NOMO-1 treated with DMSO at 0.1 percent for 48 hours (cell line): Measurements from ENCODE around the gene KCNC1.

Experiments
- DNase-seq: peaks from one replicate; lab custom pipeline; 2025; ENCODE audit not compliant: unreplicated experiment; lab: John Stamatoyannopoulos, UW

KCNC1 gene

GRCh38 chr11:17736930-17737817, 2.6 kb downstream of the KCNC1 start:
- no peak for DNase-seq

GRCh38 chr11:17738151-17738973, 3.8 kb downstream of the KCNC1 start:
- DNase-seq = no peak

DNA sequence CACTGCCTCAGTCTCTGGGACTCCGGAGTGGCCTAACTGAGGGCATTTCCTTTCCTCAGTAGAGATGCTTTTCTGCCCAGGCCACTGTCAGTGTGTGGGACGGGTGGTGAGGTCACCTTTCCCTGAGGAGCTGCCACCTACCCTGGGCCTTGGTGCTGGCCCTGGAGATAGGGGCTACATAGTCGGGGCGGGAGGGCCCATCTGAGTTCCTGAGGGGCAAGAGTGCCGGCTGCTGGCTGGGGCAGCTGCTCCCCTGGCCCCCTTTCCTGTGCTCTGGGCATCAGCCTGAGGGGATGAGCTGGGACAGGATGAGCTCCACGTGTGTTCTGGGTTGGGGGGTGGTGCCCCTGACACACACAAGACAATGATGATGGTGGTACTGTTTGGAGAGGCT, 5.4 kb downstream of the KCNC1 start:
- DNase-seq = no peak

- no peak for DNase-seq
Observed at GRCh38 chr11:17740649-17741235, 6.2 kb downstream of the KCNC1 start.

DNA sequence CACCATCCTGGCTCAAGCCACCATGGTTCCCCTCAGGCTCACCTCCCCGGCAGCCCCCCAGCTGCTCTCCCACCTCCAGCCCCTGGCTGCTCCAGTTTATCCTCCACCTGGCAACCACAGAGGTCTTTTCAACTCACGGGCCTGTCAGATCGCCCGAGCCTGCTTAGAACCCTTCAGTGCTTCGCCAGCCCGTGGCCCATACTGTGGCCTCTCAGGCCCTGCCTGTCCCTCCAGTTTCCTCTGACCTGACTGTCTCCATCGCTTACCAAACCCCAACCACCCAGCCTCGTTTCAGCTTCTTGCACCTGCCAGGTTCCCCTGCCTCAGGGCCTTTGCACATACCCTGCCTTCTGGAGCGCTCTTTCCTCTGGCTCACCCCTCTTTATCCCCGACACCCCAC, 6.9 kb downstream of the KCNC1 start:
- no peak for DNase-seq

- DNase-seq = no peak
Observed at GRCh38 chr11:17742019-17742418, 7.4 kb downstream of the KCNC1 start.

GRCh38 chr11:17743026-17743807, 8.6 kb downstream of the KCNC1 start:
- no peak for DNase-seq

- DNase-seq = no peak
Observed at GRCh38 chr11:17743808-17744119, 9.2 kb downstream of the KCNC1 start.

- DNase-seq = no peak
Observed at GRCh38 chr11:17744151-17744940, 9.8 kb downstream of the KCNC1 start.

DNA sequence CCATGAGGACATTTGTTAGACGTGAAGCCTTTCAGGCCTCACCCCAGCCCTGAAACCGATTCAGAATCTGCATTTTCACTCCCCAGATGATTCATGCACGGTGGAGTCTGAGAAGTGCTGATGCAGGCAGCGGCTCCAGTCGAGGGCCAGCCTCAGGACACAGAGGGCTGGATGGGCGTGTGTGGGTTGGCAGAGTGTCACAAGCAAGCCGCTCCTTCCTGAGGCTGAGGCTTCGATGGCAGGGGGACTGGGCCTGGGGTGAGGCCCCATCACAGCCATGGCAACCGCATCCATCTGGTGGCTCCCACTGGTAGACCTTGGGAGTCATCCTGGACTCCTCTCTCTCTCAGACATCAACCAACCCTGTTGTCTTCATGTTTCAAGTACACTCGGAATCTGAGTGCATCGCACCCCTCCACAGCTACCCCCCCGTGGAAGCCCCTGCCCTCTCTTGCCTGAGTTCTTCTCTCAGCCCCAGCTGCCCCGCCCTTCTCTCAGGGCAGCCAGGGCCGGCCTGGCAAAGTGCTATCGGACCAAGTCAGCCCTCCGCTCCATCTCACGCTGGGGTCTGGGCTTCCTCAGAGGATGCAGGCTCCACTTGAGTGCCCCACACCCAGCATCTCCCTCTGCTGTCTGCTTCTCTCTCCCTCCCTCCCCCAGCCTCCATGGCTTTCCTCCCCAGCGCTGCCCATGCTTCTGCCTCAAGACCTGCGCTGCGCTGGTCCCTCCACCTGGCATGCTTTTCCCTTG, 10.6 kb downstream of the KCNC1 start:
- DNase-seq = no peak

DNA sequence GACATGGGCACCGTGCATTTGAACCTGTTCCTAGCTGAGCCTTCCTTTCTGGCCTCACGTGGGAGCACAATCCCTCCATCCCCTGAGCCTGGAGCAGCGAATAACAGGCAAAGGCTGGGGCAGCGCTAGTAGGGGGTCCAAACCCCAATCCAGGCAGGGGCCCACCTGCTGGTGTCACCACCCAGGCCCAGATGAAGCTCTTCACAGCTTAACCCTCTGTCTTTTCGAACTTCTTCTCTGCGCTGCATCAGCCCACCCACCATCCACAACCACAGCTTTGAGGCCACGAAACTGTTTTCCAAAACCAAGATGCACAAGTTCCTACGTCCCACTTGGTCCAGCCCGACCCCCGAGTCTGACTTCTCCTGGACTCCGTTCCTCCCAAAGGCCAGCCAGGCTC, 11.5 kb downstream of the KCNC1 start:
- DNase-seq = no peak

GRCh38 chr11:17747131-17747955, 12.8 kb downstream of the KCNC1 start:
- DNase-seq = no peak

DNA sequence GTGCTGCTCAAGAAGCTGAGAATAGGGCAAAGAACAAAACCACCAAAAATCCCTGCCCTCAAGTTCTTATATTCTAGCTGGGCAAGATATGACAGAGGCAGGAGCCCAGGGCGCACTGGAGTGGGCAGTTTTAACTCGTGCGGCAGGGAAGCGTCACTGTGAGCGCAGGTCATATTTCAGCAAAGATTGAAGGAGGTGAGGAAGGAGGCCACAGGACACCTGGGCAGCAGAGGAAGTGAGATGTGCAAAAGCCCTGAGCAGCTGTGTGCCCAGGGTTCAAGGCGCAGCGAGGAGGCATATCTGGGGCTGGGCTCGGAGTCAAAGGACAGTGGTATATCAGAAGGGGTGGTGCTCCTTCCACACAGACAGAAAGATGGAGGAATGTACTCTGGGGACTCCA, 13.5 kb downstream of the KCNC1 start:
- DNase-seq = no peak

DNA sequence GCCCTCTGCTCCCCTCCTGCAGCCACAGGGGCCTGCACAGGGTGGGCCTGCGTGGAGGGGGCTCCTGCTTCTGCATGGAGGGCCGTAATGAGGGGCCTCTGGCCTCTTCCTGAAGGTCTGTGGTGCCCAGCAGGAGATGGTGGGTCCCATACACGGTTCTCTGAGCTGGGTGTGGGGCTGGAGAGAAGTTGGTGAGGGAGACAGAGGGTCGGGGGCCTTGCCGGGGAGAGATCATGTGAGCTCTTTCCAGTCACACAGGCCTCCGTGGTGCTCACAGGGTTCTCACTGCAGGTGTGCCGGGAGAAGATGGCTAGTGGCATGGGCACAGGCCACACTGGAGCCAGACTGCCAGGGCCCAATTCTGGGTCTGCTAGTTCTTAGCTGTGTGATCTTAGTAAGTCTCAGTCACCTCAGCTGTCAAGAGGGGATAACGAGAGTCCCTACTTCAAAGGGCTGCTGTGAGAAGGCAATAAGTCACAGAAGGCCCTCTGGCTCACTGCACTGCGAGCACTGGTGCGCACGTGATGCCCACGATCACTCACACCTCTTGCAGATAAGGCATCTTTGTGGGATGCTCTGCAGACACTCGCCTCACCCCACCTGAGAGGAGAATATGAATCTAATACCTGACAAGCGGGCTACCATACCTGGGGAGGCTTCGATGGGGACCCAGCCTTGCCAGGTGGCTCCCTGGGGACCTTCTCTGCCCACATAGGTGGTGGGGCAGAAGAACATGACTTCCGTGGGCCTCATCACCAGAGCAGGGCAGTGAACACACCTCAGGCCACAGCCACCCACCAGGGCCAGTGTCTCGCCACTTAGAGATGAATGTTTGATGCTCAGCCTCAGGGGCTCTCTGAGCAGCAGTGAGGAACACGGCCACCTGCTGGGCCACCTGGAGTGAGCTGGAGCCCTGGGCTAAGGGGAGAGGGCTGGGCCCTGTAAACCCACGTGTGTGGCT, 14.5 kb downstream of the KCNC1 start:
- DNase-seq = no peak

DNA sequence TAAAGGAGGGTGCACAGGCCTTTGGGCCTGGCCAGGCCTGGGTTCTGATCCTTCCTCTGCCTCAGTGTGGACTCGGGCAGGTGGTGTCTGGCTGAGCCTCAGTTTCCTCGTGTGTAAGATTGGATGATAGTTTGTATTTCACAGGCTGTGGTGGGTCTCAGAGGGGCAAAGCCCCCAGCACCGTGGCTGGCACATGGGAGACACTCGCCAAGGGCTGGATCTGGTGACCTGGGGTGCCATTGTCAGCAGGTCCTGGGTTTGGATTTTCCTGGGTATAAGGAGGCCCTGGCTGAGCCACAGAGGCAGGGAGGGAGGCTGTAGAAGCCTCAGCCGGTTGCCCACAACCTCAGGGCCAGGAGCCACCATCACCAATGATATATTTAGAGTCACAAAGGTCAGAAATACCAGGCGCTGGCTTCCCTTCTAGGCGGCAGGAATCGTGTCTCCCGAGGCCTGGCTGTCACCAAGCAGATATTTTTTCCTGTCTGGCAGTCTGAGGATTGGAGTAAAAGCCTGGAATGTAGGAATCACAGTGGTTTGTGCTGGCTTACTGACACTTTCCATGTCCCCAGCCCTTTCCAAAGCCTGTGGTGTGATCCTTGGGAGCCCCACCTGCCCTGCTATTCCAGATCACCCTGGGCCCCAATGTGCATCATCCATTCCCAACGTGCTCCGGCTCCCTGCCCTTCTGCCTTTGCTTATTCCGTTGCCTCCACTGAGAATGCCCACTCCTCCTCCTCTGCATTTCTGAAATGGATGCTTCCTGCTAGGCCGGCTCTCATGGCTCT, 15.6 kb downstream of the KCNC1 start:
- no peak for DNase-seq

DNA sequence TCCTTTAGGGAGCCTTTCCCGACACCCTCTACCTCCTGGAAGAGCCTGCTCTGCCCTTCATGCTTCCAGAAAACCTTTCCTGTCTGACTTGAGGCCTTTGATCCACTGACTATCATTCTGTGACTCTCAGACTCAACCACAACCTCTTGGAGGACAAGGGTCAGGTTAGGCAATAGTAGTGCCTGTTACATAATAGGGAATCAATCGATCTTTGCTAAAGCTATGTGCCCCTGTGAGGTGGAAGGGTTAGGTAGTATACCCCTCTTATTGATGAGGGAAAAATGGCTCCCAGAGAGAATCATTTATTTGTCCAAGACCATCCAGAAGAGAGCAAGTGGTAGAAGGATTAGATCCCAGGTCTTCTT, 16.2 kb downstream of the KCNC1 start:
- no peak for DNase-seq

DNA sequence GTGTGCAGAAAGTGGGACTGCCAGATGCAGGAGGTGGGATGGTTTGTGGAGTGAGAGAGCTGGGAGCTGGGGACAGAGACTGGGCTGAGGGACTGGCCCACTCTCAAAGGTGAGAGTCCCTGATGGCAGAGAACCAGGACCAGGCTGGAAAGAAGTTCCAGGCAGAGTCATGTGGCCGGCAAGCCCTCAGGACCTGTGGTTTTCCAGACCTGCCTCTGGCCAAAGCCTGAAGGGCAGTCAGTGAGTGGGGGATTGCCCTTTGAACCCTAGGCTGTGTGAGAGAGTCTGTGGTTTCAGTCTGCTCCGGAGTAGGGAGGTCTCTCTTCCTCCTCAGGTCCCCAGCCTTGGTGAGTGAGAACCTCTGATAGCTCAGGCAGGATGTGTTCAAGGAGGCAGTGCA, 17.0 kb downstream of the KCNC1 start:
- DNase-seq = no peak
